OCI-LY1 (cell line): Measurements from ENCODE around the gene EVC.

Experiments
- H2AFZ ChIP-seq: fragments of 200-600 bp; sonication (generic), shearing (Covaris generic); 2 replicates; pipeline ENCODE4 v1.6.0; 2014; ENCODE audit warnings: antibody characterized with exemption, mild to moderate bottlenecking, low read length
- H3F3A ChIP-seq: fragments of 200-600 bp; sonication (generic), shearing (Covaris generic); 2 replicates; pipeline ENCODE4 v1.6.0; 2014; ENCODE audit warnings: mild to moderate bottlenecking, antibody characterized with exemption, low read length, moderate library complexity; ENCODE audit not compliant: insufficient read depth
- H3K27ac ChIP-seq: fragments of 200-600 bp; sonication (generic); 2 replicates; pipeline ENCODE4 v1.5.1; 2014; ENCODE audit warnings: low read length, mixed run types, mild to moderate bottlenecking, low read depth; ENCODE audit not compliant: poor library complexity, severe bottlenecking
- H3K27me3 ChIP-seq: fragments of 200-600 bp; sonication (generic); 2 replicates; pipeline ENCODE4 v1.6.0; 2014; ENCODE audit warnings: antibody characterized with exemption, mild to moderate bottlenecking, low read length, moderate library complexity; ENCODE audit not compliant: insufficient read depth
- H3K36me3 ChIP-seq: fragments of 200-600 bp; sonication (generic); 2 replicates; pipeline ENCODE4 v1.6.1; 2014; ENCODE audit warnings: mild to moderate bottlenecking, antibody characterized with exemption, low read length, moderate library complexity, mixed read lengths; ENCODE audit not compliant: insufficient read depth
- H3K4me1 ChIP-seq: fragments of 200-600 bp; sonication (generic); 2 replicates; pipeline ENCODE4 v1.5.1; 2014; ENCODE audit warnings: mild to moderate bottlenecking, low read length, moderate library complexity; ENCODE audit not compliant: insufficient read depth, severe bottlenecking
- H3K4me2 ChIP-seq: fragments of 200-600 bp; sonication (generic), shearing (Covaris generic); 2 replicates; pipeline ENCODE4 v1.6.1; 2014; ENCODE audit warnings: low read length
- H3K4me3 ChIP-seq: fragments of 200-600 bp; sonication (generic); 2 replicates; pipeline ENCODE4 v1.5.1; 2014; ENCODE audit warnings: low read length, low read depth, mild to moderate bottlenecking, mixed read lengths; ENCODE audit not compliant: poor library complexity, severe bottlenecking
- H3K79me2 ChIP-seq: fragments of 200-600 bp; shearing (Covaris generic); 2 replicates; pipeline ENCODE4 v1.6.1; 2016; ENCODE audit warnings: mixed run types, low read length, mixed read lengths; ENCODE audit not compliant: insufficient read depth
- H3K9ac ChIP-seq: fragments of 200-600 bp; sonication (generic), shearing (Covaris generic); 2 replicates; pipeline ENCODE4 v1.6.1; 2014; ENCODE audit warnings: mild to moderate bottlenecking, low read length, mixed read lengths
- H3K9me2 ChIP-seq: fragments of 200-600 bp; sonication (generic), shearing (Covaris generic); 2 replicates; pipeline ENCODE4 v1.6.1; 2014; ENCODE audit warnings: low read depth, mild to moderate bottlenecking, low read length, mixed read lengths
- H3K9me3 ChIP-seq: fragments of 200-600 bp; shearing (Covaris generic); 2 replicates; pipeline ENCODE4 v1.6.1; 2014; ENCODE audit warnings: low read length, mixed read lengths
- H4K20me1 ChIP-seq: fragments of 200-600 bp; sonication (generic), shearing (Covaris generic); 2 replicates; pipeline ENCODE4 v1.6.0; 2016; ENCODE audit warnings: mild to moderate bottlenecking, low read length; ENCODE audit not compliant: insufficient read depth
- CTCF ChIP-seq: fragments of 200-600 bp; sonication (generic), shearing (Covaris generic); IDR thresholded peaks from 2 replicates; pipeline ENCODE4 v1.5.1; 2017; ENCODE audit warnings: mild to moderate bottlenecking, antibody characterized with exemption, low read length, moderate library complexity, mixed read lengths
- EZH2 ChIP-seq: fragments of 200-600 bp; sonication (generic), shearing (Covaris generic); IDR thresholded peaks from 2 replicates; pipeline ENCODE4 v1.8.0; 2017; ENCODE audit warnings: borderline replicate concordance, mixed run types, mild to moderate bottlenecking, antibody characterized with exemption, low read length, moderate library complexity, mixed read lengths

EVC gene

DNA sequence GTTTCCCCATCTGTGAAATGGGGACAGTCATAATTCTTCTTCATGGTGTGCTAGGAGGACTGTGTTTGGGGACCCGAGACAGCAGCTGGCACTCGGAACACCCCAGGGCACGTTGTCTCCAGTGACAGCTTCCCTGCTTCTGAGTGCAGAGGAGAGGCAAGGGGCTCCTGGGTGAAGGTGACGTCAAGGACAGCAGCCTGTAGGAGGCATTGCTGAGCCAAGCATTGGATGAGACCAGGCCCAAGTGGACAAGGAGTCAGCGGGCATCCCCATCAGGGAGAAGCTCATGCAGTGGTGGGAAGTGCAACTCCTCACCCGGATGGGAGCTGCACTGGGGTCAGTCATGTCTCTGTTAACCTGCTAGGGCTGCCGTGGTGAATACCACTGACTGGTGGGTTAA, 46.1 kb downstream of the EVC start:
- Histone ChIP-seq H3K9me2 (no peaks in the 10 kb centered on the region), H4K20me1 (no peaks in the 10 kb centered on the region), H3K79me2 (no peaks in the 10 kb centered on the region), H3K4me2 (no peak overlapping the region), H2AFZ (no peak overlapping the region), H3K4me3 (no peak overlapping the region), H3K9me3 (no peaks in the 10 kb centered on the region), H3K9ac (no peak overlapping the region), H3K4me1 (no peaks in the 10 kb centered on the region), H3K36me3 (no peaks in the 10 kb centered on the region), H3F3A (no peaks in the 10 kb centered on the region), H3K27ac (no peak overlapping the region), H3K27me3 (no peaks in the 10 kb centered on the region)
- TF ChIP-seq EZH2 (no peak), CTCF (no peak)

DNA sequence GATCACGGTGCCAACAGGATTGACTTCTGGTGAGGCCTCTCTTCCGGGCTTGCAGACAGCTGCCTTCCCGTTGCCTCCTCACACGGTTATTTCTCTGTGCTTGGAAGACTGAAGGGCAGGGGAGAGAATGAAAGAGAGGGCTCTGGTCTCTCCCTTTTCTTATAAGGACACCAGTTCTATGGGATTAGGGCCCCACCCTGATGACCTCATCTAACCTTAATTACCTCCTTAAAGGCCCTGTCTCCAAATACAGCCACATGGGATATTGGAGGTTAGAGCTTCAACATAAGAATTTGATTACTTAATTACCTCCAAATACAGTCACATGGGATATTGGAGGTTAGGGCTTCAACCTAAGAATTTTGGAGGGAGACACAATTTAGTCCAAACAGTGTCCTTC, 46.5 kb downstream of the EVC start:
- Histone ChIP-seq H3K27ac (no peak overlapping the region), H3K27me3 (no peaks in the 10 kb centered on the region), H3K9me2 (no peaks in the 10 kb centered on the region), H3K79me2 (no peaks in the 10 kb centered on the region), H3K4me3 (no peak overlapping the region), H2AFZ (no peak overlapping the region), H3K4me2 (no peak overlapping the region), H3F3A (no peaks in the 10 kb centered on the region), H3K36me3 (no peaks in the 10 kb centered on the region), H3K9ac (no peak overlapping the region), H4K20me1 (no peaks in the 10 kb centered on the region), H3K9me3 (no peaks in the 10 kb centered on the region), H3K4me1 (no peaks in the 10 kb centered on the region)
- TF ChIP-seq EZH2, result no peak
- no peak for TF ChIP-seq CTCF

DNA sequence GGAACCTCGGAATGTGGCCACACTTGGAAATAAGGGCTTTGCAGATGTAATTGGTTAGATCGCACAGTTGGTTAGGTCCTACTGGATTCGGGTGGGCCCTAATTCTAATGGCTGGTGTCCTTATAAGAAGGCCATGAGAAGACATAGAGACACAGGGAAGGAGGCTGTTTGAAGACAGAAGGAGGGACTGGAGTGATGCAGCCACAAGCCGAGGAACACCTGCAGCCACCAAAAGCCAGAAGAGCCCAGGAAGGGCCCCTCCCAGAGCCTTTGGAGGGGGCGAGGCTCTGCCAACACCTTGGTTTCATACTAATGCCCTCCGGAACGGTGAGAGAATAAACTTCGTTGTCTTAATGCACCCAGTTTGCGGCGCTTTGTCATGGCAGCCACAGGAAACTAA, 47.0 kb downstream of the EVC start:
- Histone ChIP-seq H3K4me3 (no peak overlapping the region), H3K79me2 (no peaks in the 10 kb centered on the region), H2AFZ (no peak overlapping the region), H3F3A (no peaks in the 10 kb centered on the region), H3K27me3 (no peaks in the 10 kb centered on the region), H3K9me2 (no peaks in the 10 kb centered on the region), H3K27ac (no peak overlapping the region), H4K20me1 (no peaks in the 10 kb centered on the region), H3K9me3 (no peaks in the 10 kb centered on the region), H3K4me2 (no peak overlapping the region), H3K9ac (no peak overlapping the region), H3K36me3 (no peaks in the 10 kb centered on the region), H3K4me1 (no peaks in the 10 kb centered on the region)
- TF ChIP-seq CTCF, result no peak
- TF ChIP-seq EZH2, result no peak
